A549 (cell line): Measurements from ENCODE around the gene CEP97.

Experiments
- CBX8 ChIP-seq: fragments of 200-600 bp; sonication (generic); IDR thresholded peaks from 2 replicates; pipeline ENCODE4 v1.6.1; 2016
- CEBPB ChIP-seq, 2 experiments: fragments of >200 bp in 1 of 2; sonication (Bioruptor Twin) in 1 of 2; formaldehyde crosslinking in 1 of 2; IDR thresholded peaks; 2 replicates each; pipeline ENCODE4 v1.6.1; 2012 to 2016
- CHD4 ChIP-seq: fragments of 200-600 bp; sonication (generic); IDR thresholded peaks from 2 replicates; pipeline ENCODE4 v1.6.1; 2016; ENCODE audit warnings: antibody characterized with exemption, mild to moderate bottlenecking, borderline replicate concordance
- CTCF ChIP-seq: fragments of >200 bp; sonication (Bioruptor Twin); formaldehyde crosslinking; IDR thresholded peaks from 3 replicates; pipeline ENCODE4 v1.5.1; 2016
- EHMT2 ChIP-seq: fragments of 200-600 bp; sonication (generic); IDR thresholded peaks from 2 replicates; pipeline ENCODE4 v1.6.1; 2016; ENCODE audit warnings: antibody characterized with exemption, low read depth, mild to moderate bottlenecking, moderate library complexity
- ELK1 ChIP-seq: fragments of 150-350 bp; IDR thresholded peaks from 2 replicates; pipeline ENCODE4 v1.6.1; 2014; ENCODE audit warnings: low read depth, mild to moderate bottlenecking, low read length
- EP300 ChIP-seq, 2 experiments: fragments of >200 bp; sonication (Bioruptor Twin); formaldehyde crosslinking; IDR thresholded peaks; 2 replicates in 1 of 2; 3 replicates in 1 of 2; pipeline ENCODE4 v1.6.1; 2016 to 2017
- MAX ChIP-seq: IDR thresholded peaks from 2 replicates; pipeline ENCODE4 v1.6.1; 2012
- PBX3 ChIP-seq: IDR thresholded peaks from 2 replicates; pipeline ENCODE4 v1.6.1; 2012
- POLR2A ChIP-seq: IDR thresholded peaks from 2 replicates; pipeline ENCODE4 v1.6.1; 2012; ENCODE audit warnings: mild to moderate bottlenecking, low read length
- RAD21 ChIP-seq, 2 experiments: fragments of >200 bp in 1 of 2; sonication (Bioruptor Twin) in 1 of 2; formaldehyde crosslinking in 1 of 2; IDR thresholded peaks in 1 of 2; conservative IDR thresholded peaks in 1 of 2; 2 replicates in 1 of 2; 3 replicates in 1 of 2; pipeline ENCODE4 v1.6.1; 2012 to 2018; ENCODE audit warnings: inconsistent platforms in 1 of 2
- RFX5 ChIP-seq: fragments of 450-650 bp; IDR thresholded peaks from 2 replicates; pipeline ENCODE4 v1.7.1; 2014; ENCODE audit warnings: antibody characterized with exemption, mild to moderate bottlenecking, moderate library complexity
- TP53 ChIP-seq: fragments of 250-450 bp; sonication (Bioruptor Pico); IDR thresholded peaks from 2 replicates; pipeline ENCODE4 v1.5.0; 2021; ENCODE audit warnings: mild to moderate bottlenecking, moderate library complexity

GRCh38 chr3:101812895-101813294, 88.5 kb downstream of the CEP97 start:
- TF ChIP-seq CTCF: no peak
- no peak for TF ChIP-seq CHD4
- TF ChIP-seq RAD21 (conservative IDR thresholded peaks at IDR 0.05 in 1 of 2, IDR thresholded peaks at IDR 0.05 in 1 of 2): no peak
- TF ChIP-seq MAX: no peak
- no peak for TF ChIP-seq CBX8
- no peak for TF ChIP-seq POLR2A
- no peak for TF ChIP-seq ELK1
- TF ChIP-seq EHMT2: no peak
- TF ChIP-seq CEBPB (IDR thresholded peaks at IDR 0.05): no peak
- no peak for TF ChIP-seq PBX3
- TF ChIP-seq TP53 (CRISPR knock-in tag): no peak
- TF ChIP-seq EP300 (IDR thresholded peaks at IDR 0.05): no peak
- TF ChIP-seq RFX5: no peak
